ENCODE results near the gene EID1.
"Not testable (repeated sequence)": the region's sequence is repeated elsewhere in the genome, so short reads cannot be mapped to it uniquely, and the experiment has no call there.

EID1 gene

DNA sequence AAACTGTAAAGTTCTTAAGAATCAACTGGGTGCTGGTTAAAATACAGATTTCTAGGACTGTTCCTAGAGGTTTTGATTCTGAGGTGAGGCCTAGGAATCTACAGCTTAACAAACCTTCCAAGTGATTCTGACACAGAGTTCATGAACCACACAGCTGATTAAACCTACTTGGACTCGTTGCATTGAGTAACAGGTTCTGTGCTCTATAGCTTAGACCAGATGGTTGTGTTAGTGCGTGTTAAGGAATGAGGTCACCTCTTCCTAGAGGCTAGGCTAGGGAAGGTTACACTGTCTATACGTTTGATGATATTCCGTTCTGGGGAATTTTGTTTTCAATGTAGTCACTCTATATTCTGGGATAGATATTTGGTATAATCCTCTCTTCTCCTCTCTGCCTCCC, 21.9 kb downstream of the EID1 start:
- no peaks in the 10 kb centered on the region for H3K27me3 ChIP-seq (ENCODE audit: insufficient read depth, low read length)
- no peak overlapping the region for H2AFZ ChIP-seq (ENCODE audit: low read depth, low read length)
- no peaks in the 10 kb centered on the region for H3K36me3 ChIP-seq (ENCODE audit: insufficient read depth, low read length)
- H3K9me3 ChIP-seq (ENCODE audit: low read length) = no peaks in the 10 kb centered on the region
- H3K4me1 ChIP-seq (ENCODE audit: insufficient read depth, low read length) = peaks cover 12% of the 10 kb centered on the region
- no peak overlapping the region for H3K4me3 ChIP-seq (ENCODE audit: low read length)

- H3K4me3 ChIP-seq (ENCODE audit: low read length) = no peak overlapping the region
- no peak overlapping the region for H2AFZ ChIP-seq (ENCODE audit: low read depth, low read length)
- no peaks in the 10 kb centered on the region for H3K27me3 ChIP-seq (ENCODE audit: insufficient read depth, low read length)
- H3K9me3 ChIP-seq (ENCODE audit: low read length) = no peaks in the 10 kb centered on the region
- no peaks in the 10 kb centered on the region for H3K4me1 ChIP-seq (ENCODE audit: insufficient read depth, low read length)
- no peaks in the 10 kb centered on the region for H3K36me3 ChIP-seq (ENCODE audit: insufficient read depth, low read length)
Observed at GRCh38 chr15:48904758-48905157, 26.8 kb downstream of the EID1 start.

DNA sequence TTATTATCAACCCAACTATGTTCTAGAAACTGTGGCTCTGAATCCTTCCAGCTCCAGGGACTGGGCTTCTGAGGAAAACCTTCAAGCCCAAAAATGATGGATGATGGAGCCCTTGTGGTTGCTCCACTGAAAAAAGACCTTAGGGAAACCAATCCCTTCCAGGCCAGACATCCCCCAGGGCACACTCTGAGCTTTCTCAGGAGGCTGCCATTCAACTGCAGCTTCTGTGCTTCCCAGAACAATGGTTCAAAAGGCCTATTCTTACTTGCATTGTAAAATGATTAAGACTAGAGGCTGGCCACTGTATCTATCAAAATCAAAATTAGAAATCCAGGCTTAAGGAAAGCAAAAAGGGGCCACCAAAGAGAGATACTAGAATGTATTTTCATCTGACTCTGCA, 27.3 kb downstream of the EID1 start:
- Histone ChIP-seq H3K36me3 (ENCODE audit: insufficient read depth, low read length) (no peaks in the 10 kb centered on the region), H3K9me3 (ENCODE audit: low read length) (no peaks in the 10 kb centered on the region), H2AFZ (ENCODE audit: low read depth, low read length) (no peak overlapping the region), H3K4me1 (ENCODE audit: insufficient read depth, low read length) (no peaks in the 10 kb centered on the region), H3K27me3 (ENCODE audit: insufficient read depth, low read length) (no peaks in the 10 kb centered on the region), H3K4me3 (ENCODE audit: low read length) (no peak overlapping the region)

DNA sequence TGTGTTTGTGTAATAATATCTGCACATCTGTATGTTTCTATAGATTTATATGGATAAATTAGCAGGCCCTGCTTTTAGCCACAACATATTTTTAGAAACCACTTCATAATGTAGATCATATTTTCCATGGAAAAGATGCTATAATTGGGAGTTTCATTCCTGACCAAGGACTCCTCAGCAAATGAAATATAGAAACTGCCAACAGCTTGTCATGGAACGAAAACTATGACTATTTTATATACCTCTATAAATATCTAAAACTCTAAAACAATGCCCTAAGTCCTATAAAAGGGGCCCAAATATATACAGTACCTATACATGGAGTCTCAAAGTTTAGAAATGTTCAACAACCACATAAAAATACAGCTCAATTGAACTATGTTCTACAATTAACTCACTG, 27.9 kb downstream of the EID1 start:
- H3K9me3 ChIP-seq (ENCODE audit: low read length) = no peaks in the 10 kb centered on the region
- no peaks in the 10 kb centered on the region for H3K36me3 ChIP-seq (ENCODE audit: insufficient read depth, low read length)
- no peaks in the 10 kb centered on the region for H3K27me3 ChIP-seq (ENCODE audit: insufficient read depth, low read length)
- H3K4me1 ChIP-seq (ENCODE audit: insufficient read depth, low read length) = no peaks in the 10 kb centered on the region
- H3K4me3 ChIP-seq (ENCODE audit: low read length) = no peak overlapping the region
- no peak overlapping the region for H2AFZ ChIP-seq (ENCODE audit: low read depth, low read length)

DNA sequence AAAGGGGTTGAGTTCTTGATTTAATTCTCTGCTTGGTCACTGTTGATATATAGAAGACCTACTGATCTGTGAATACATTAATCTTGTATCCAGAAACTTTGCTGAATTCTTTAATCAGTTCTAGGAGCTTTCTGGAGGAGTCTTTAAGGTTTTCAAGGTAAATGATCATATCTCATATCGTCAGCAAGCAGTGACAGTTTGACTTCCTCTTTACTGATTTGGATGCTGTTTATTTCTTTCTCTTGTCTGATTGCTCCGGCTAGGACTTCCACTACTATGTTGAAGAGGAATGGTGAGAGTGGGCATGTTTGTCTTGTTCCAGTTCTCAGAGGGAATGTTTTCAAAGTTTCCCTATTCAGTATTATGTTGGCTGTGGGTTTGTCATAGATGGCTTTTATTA, 31.4 kb downstream of the EID1 start:
- H3K27me3 ChIP-seq (ENCODE audit: insufficient read depth, low read length); H3K36me3 ChIP-seq (ENCODE audit: insufficient read depth, low read length); H3K4me1 ChIP-seq (ENCODE audit: insufficient read depth, low read length): not testable (repeated sequence)

DNA sequence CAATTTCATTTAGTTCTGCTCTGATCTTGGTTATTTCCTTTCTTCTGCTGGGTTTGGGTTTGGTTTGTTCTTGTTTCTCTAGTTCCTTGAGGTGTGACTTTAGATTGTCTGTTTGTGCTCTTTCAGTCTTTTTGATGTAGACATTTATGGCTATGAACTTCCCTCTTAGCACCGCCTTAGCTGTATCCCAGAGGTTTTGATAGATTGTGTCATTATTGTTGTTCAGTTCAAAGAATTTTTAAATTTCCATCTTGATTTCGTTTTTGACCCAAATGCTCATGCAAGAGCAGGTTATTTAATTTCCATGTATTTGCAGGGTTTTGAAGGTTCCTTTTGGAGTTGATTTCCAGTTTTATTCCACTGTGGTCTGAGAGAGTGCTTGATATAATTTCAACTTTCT, 32.6 kb downstream of the EID1 start:
- H3K9me3 ChIP-seq (ENCODE audit: low read length); H3K27me3 ChIP-seq (ENCODE audit: insufficient read depth, low read length); H3K36me3 ChIP-seq (ENCODE audit: insufficient read depth, low read length); H3K4me3 ChIP-seq (ENCODE audit: low read length); H2AFZ ChIP-seq (ENCODE audit: low read depth, low read length); H3K4me1 ChIP-seq (ENCODE audit: insufficient read depth, low read length): not testable (repeated sequence)

More for the DNA sequence above, 31.4 kb downstream of the EID1 start:
- H3K9me3 ChIP-seq (ENCODE audit: low read length); H2AFZ ChIP-seq (ENCODE audit: low read depth, low read length); H3K4me3 ChIP-seq (ENCODE audit: low read length): not testable (repeated sequence)

DNA sequence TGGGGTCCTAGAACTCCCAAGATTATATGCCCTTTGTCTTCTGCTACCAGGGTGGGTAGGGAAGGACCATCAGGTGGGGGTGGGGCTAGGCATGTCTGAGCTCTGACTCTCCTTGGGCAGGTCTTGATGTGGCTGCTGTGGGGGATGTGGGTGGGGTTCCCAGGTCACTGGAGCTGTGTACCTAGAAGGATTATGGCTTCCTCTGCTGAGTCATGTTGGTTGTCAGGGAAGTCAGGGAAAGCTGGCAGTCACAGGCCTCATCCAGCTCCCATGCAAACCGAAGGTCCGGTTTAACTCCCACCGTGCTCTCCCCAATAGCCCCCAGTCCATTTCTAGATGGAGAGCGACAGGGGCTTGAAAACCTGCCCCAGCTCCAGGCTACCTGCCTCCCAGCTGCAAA, 35.2 kb downstream of the EID1 start:
- Histone ChIP-seq H3K4me1 (ENCODE audit: insufficient read depth, low read length) (no peaks in the 10 kb centered on the region), H3K9me3 (ENCODE audit: low read length) (no peaks in the 10 kb centered on the region), H3K27me3 (ENCODE audit: insufficient read depth, low read length) (no peaks in the 10 kb centered on the region), H2AFZ (ENCODE audit: low read depth, low read length) (no peak overlapping the region), H3K36me3 (ENCODE audit: insufficient read depth, low read length) (no peaks in the 10 kb centered on the region), H3K4me3 (ENCODE audit: low read length) (no peak overlapping the region)

- Histone ChIP-seq H2AFZ (ENCODE audit: low read depth, low read length) (no peak overlapping the region), H3K9me3 (ENCODE audit: low read length) (no peaks in the 10 kb centered on the region), H3K27me3 (ENCODE audit: insufficient read depth, low read length) (no peaks in the 10 kb centered on the region), H3K36me3 (ENCODE audit: insufficient read depth, low read length) (no peaks in the 10 kb centered on the region), H3K4me1 (ENCODE audit: insufficient read depth, low read length) (no peaks in the 10 kb centered on the region), H3K4me3 (ENCODE audit: low read length) (no peak overlapping the region)
Observed at GRCh38 chr15:48914717-48915116, 36.8 kb downstream of the EID1 start.

DNA sequence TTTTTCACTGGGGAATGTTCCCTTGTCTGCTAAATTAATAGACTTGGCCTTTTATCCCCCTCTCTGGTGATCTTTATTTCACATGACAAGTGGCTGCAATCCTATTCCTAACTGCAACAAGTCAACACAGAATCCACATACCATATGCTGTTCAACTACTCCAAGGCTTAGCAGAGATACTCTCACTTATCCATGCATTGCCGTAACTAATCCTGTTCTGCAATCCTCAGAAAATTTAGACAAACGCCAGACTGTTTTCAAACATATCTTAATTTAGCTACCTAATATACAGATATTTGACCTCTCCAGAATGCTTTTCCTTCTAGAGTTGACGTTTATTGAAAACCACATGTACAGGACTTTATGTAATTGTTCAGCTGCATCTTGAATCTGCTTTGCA, 37.9 kb downstream of the EID1 start:
- no peak overlapping the region for H2AFZ ChIP-seq (ENCODE audit: low read depth, low read length)
- no peak overlapping the region for H3K4me3 ChIP-seq (ENCODE audit: low read length)
- H3K9me3 ChIP-seq (ENCODE audit: low read length) = no peaks in the 10 kb centered on the region
- no peaks in the 10 kb centered on the region for H3K27me3 ChIP-seq (ENCODE audit: insufficient read depth, low read length)
- no peaks in the 10 kb centered on the region for H3K4me1 ChIP-seq (ENCODE audit: insufficient read depth, low read length)
- no peaks in the 10 kb centered on the region for H3K36me3 ChIP-seq (ENCODE audit: insufficient read depth, low read length)

DNA sequence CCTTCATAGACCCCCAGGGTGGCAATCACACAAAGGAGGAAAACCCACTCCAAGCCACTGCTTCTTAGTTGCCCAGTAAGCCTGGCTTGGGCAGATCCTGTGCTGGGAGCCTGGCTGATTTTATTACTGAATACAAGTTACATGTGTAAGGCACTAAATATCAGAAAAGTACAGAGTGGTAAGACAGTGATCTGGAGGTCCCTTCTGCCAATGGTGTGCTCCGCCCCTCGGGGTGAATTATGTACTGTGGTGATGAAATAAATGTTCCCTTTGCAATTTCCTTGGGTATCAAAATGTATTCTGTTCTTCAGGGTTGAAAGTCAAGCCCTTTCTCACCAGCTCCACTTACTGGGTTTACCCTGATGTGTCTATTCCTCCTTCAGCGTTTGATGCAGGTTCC, 38.8 kb downstream of the EID1 start:
- H3K36me3 ChIP-seq (ENCODE audit: insufficient read depth, low read length) = no peaks in the 10 kb centered on the region
- H3K27me3 ChIP-seq (ENCODE audit: insufficient read depth, low read length) = no peaks in the 10 kb centered on the region
- no peaks in the 10 kb centered on the region for H3K4me1 ChIP-seq (ENCODE audit: insufficient read depth, low read length)
- no peak overlapping the region for H2AFZ ChIP-seq (ENCODE audit: low read depth, low read length)
- no peaks in the 10 kb centered on the region for H3K9me3 ChIP-seq (ENCODE audit: low read length)
- no peak overlapping the region for H3K4me3 ChIP-seq (ENCODE audit: low read length)

- H3K4me1 ChIP-seq (ENCODE audit: insufficient read depth, low read length) = peaks cover 5% of the 10 kb centered on the region
- no peak overlapping the region for H2AFZ ChIP-seq (ENCODE audit: low read depth, low read length)
- H3K36me3 ChIP-seq (ENCODE audit: insufficient read depth, low read length) = no peaks in the 10 kb centered on the region
- no peaks in the 10 kb centered on the region for H3K9me3 ChIP-seq (ENCODE audit: low read length)
- no peaks in the 10 kb centered on the region for H3K27me3 ChIP-seq (ENCODE audit: insufficient read depth, low read length)
- H3K4me3 ChIP-seq (ENCODE audit: low read length) = no peak overlapping the region
Observed at GRCh38 chr15:48922046-48922445, 44.1 kb downstream of the EID1 start.

DNA sequence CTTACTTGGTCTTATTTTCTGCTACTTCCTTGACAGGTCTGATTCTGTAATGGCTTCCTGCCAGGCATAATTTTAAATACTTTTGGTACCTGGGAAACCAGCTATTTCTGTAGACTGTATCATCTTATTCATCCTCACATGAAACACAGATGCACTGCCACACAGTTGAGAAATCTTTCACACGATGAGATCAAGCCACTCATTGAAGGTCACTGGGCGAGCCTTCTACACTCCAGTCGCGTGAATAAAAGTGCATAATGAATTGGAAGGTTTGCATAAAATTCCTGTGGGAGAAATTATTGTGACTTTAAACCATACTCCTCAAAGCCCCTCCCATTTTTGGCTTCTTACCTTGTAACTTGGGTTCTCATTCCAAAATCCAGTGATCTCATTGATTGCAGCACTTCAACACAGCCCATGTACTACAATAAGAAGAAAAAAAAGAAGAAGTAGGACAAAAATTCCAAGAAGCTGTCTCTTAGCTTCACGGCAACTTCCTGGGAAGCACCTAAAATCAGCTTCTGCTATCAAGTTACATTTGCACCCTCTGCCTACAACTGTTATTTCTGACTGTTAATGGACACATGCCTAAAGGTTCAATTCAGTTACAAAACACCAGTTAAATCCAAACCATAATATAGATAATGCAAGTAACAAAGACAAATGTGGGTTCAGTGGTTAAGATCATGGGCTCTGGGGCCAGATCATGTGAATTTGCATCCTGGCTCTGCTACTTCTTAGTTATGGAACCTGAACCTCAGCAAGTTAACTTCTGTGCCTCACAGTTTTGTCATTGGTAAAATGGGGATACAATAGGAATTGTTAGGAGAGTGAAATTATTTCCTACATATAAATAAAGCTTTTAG, 46.8 kb downstream of the EID1 start:
- Histone ChIP-seq H3K4me1 (ENCODE audit: insufficient read depth, low read length) (peaks cover 5% of the 10 kb centered on the region), H2AFZ (ENCODE audit: low read depth, low read length) (no peak overlapping the region), H3K4me3 (ENCODE audit: low read length) (no peak overlapping the region), H3K9me3 (ENCODE audit: low read length) (no peaks in the 10 kb centered on the region), H3K27me3 (ENCODE audit: insufficient read depth, low read length) (no peaks in the 10 kb centered on the region), H3K36me3 (ENCODE audit: insufficient read depth, low read length) (no peaks in the 10 kb centered on the region)

GRCh38 chr15:48925714-48926223, 47.8 kb downstream of the EID1 start:
- Histone ChIP-seq H3K9me3 (ENCODE audit: low read length) (no peaks in the 10 kb centered on the region), H3K36me3 (ENCODE audit: insufficient read depth, low read length) (no peaks in the 10 kb centered on the region), H2AFZ (ENCODE audit: low read depth, low read length) (no peak overlapping the region), H3K27me3 (ENCODE audit: insufficient read depth, low read length) (no peaks in the 10 kb centered on the region), H3K4me3 (ENCODE audit: low read length) (no peak overlapping the region), H3K4me1 (ENCODE audit: insufficient read depth, low read length) (peaks cover 5% of the 10 kb centered on the region)

All from neuron (in vitro differentiated cells).